Prostate gland (tissue), 2 donors: ENCODE measurements around the gene AQP12B.

Source experiments
- POLR2A ChIP-seq: fragments of 450-650 bp; IDR thresholded peaks from one replicate; pipeline ENCODE4 v1.6.1; 2016; ENCODE audit warnings: antibody characterized with exemption, mild to moderate bottlenecking
- POLR2AphosphoS5 ChIP-seq: sonication (generic); formaldehyde crosslinking; IDR thresholded peaks from one replicate; pipeline ENCODE4 v1.6.1; 2017; ENCODE audit warnings: antibody characterized with exemption
- TF ChIP-seq, protein P1 (sequence below), 4 experiments: fragments of 200-600 bp in 2 of 4; fragments of 450-650 bp in 2 of 4; sonication (generic) in 2 of 4; IDR thresholded peaks; 1 replicate in 3 of 4; 2 replicates in 1 of 4; pipeline ENCODE4 v1.5.1; 2016 to 2019; ENCODE audit warnings: antibody characterized with exemption in 4 of 4, mild to moderate bottlenecking in 2 of 4, moderate library complexity in 2 of 4

DNA sequence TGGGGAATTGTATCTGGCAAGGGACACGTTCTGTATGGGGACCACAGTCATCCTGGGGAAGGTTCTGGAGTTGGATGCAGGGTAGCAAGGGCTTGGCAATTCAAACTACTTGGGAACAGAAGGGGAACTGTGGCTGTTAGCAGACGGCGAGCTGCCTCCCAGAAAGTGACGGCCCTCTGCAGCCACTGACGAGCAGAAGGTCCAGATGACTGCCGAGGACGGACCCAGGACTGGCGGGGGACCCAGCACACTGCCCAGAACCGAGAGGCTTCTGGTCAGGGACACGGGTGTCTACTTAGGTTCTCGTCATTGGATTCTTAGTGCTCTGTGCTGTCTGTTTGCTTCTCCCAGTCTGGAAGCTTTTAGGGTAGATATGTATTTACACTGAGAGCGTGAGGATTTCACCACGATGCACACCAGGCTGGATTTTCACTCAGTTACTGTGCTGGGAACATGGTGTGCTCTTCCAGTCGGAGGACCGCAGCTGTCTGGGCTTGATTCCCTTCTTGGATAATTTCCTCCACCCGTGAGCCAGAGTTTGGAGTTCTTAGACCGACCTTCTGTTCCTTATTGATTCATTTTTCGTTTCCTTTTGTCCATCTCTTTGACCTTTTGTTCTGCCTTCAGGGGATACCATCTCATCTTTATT, 44.0 kb downstream of the AQP12B start:
- peak; percentile 54 for TF ChIP-seq POLR2AphosphoS5
- TF ChIP-seq, protein P1, sequence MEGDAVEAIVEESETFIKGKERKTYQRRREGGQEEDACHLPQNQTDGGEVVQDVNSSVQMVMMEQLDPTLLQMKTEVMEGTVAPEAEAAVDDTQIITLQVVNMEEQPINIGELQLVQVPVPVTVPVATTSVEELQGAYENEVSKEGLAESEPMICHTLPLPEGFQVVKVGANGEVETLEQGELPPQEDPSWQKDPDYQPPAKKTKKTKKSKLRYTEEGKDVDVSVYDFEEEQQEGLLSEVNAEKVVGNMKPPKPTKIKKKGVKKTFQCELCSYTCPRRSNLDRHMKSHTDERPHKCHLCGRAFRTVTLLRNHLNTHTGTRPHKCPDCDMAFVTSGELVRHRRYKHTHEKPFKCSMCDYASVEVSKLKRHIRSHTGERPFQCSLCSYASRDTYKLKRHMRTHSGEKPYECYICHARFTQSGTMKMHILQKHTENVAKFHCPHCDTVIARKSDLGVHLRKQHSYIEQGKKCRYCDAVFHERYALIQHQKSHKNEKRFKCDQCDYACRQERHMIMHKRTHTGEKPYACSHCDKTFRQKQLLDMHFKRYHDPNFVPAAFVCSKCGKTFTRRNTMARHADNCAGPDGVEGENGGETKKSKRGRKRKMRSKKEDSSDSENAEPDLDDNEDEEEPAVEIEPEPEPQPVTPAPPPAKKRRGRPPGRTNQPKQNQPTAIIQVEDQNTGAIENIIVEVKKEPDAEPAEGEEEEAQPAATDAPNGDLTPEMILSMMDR (IDR thresholded peaks at IDR 0.05), result no peak
- no peak for TF ChIP-seq POLR2A
